BJ (cell line): ENCODE measurements around the gene SFN. TPM values are rescaled to one million over a fixed set of nuclear protein-coding genes. Genes with fewer than 3 reads are reported as not detected.

ENCODE experiments used
- CTCF ChIA-PET: fragments of 350-600 bp; formaldehyde crosslinking; extraction: SDS; loops from one replicate; lab custom pipeline; 2021; ENCODE audit warnings: antibody characterized with exemption, inconsistent platforms; lab: Yijun Ruan, JAX
- POLR2A ChIA-PET: fragments of 300-600 bp; sonication (Branson Sonifier 250); formaldehyde crosslinking; extraction: SDS; loops from one replicate; lab custom pipeline; 2021; ENCODE audit warnings: antibody characterized with exemption; lab: Charles Lee
- DNase-seq: peaks from one replicate; pipeline ENCODE4 v3.0.0-alpha.2; 2011; ENCODE audit warnings: low read depth
- H3K27me3 ChIP-seq: 2 replicates; pipeline ENCODE4 v1.6.0; 2011; ENCODE audit warnings: low read length; ENCODE audit not compliant: control insufficient read depth, insufficient read depth
- H3K36me3 ChIP-seq: 2 replicates; pipeline ENCODE4 v1.5.1; 2011; ENCODE audit warnings: low read length; ENCODE audit not compliant: control insufficient read depth, insufficient read depth
- H3K4me3 ChIP-seq: 2 replicates; pipeline ENCODE4 v1.5.1; 2011; ENCODE audit warnings: low read depth, mild to moderate bottlenecking, control low read depth, low read length
- polyA plus RNA-seq: library from polyadenylated mRNA; depleted of rRNA; stranded (reverse); fragments of >200 nt; gene quantifications from 2 replicates; pipeline ENCODE4 v1.2.3, GENCODE V29; 2011
- TF ChIP-seq, protein P1 (sequence below): IDR thresholded peaks from 2 replicates; pipeline ENCODE4 v1.5.1; 2011; ENCODE audit warnings: low read depth, mild to moderate bottlenecking, control low read depth, inconsistent platforms, low read length, moderate library complexity; ENCODE audit not compliant: insufficient read depth

Gene SFN
- polyA plus RNA-seq, 1 experiment, result 0.20 TPM

DNA sequence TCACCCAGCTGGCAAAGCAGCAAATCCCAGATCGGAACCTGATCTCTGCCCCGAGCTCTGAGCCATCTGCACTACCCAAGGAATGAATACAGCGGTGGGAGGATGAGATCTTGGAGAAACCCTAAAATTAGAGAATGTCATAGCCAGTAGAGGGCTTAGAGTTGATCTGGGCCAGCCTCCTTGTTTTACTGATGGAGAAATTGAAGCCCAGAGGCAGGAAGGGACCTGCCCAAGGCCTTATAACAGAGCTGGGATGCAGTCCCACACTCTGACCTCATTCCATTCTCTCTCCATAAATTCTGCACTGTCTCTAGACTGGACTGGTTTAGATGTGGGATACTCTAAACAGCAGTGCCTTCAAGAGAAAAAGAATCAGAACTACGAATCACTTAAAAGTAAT lies 4.8 kb upstream of the SFN start:
- TF ChIP-seq, protein P1, sequence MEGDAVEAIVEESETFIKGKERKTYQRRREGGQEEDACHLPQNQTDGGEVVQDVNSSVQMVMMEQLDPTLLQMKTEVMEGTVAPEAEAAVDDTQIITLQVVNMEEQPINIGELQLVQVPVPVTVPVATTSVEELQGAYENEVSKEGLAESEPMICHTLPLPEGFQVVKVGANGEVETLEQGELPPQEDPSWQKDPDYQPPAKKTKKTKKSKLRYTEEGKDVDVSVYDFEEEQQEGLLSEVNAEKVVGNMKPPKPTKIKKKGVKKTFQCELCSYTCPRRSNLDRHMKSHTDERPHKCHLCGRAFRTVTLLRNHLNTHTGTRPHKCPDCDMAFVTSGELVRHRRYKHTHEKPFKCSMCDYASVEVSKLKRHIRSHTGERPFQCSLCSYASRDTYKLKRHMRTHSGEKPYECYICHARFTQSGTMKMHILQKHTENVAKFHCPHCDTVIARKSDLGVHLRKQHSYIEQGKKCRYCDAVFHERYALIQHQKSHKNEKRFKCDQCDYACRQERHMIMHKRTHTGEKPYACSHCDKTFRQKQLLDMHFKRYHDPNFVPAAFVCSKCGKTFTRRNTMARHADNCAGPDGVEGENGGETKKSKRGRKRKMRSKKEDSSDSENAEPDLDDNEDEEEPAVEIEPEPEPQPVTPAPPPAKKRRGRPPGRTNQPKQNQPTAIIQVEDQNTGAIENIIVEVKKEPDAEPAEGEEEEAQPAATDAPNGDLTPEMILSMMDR, result no peak
- CTCF ChIA-PET, result interaction anchor here (0.7 to 4.2 kb wide), 6 partner anchors 9 to 358 kb away, joined by 3 to 14 read pairs (median 8); no protein-coding TSS in a partner anchor
- POLR2A ChIA-PET, result no interaction called here
- DNase-seq, result no peak
- no peak overlapping the region for H3K4me3 ChIP-seq
- H3K36me3 ChIP-seq, result peaks cover 12% of the 10 kb centered on the region
- H3K27me3 ChIP-seq, result no peaks in the 10 kb centered on the region

DNA sequence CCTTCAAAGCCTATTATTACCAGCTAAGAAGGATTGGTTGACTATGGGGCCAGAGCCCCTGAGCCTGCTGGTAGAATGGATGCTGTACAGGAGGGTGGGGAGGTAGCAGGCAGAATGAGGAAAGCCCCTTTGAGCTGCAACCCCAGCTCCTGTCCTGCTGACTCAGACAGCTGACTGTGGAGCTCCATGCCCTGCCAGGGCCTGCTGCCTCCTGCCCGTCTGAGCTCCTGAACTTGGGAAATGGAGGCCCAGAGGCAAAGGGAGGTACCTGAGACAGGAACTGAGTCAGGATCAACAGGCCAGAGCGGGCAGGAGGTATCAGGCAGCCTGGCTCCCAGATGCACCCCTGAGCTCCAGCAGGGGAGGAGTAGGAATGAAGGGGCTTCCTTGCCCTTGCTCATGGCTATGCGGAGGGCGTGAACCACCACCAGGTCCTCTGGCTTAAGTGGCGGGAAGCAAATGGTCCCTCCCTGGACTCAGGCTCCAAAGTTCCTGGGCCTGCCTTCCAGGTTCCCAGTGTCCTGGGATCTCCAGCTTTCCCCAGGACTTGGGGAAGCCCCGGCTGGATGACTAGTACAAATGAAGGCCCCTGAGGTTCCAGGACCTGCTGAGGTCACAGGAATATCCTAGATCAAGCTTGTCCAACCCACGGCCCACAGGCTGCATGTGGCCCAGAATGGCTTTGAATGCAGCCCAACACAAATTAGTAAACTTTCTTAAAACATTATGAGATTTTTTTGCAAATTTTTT lies 3.9 kb upstream of the SFN start:
- ChIA-PET POLR2A (no interaction called here), CTCF (interaction anchor here (0.8 to 4.2 kb wide), 8 partner anchors 10 to 359 kb away, joined by 3 to 14 read pairs (median 6); partner anchors contain the start of gene ZDHHC18)
- Histone ChIP-seq H3K27me3 (no peaks in the 10 kb centered on the region), H3K36me3 (peaks cover 8% of the 10 kb centered on the region), H3K4me3 (no peak overlapping the region)
- DNase-seq, result no peak
- TF ChIP-seq, protein P1, result no peak

DNA sequence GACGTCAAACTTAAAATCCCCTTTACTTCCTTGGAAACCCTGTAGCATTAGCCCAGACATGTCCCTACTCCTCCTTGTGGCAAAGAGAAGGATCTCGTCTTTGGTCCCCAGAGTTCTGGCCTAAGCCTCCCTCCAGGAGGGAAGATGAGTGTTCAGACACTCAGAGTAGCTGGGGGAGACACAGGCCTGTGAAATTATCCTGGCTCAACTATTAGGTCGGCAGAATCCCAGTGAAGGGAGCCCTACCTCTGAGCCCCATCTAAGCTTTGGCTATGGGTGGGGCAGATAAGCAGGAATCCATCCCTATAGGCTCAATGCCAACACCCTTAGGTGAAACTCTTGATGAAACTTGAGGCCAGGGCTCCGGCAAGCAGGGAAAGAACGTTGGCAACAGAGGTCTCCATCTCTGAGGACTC lies 1.7 kb upstream of the SFN start:
- POLR2A ChIA-PET, result no interaction called here
- no peak for DNase-seq
- TF ChIP-seq, protein P1, result peak; percentile 50
- Histone ChIP-seq H3K4me3 (no peak overlapping the region), H3K27me3 (no peaks in the 10 kb centered on the region), H3K36me3 (peaks cover 1% of the 10 kb centered on the region)
- CTCF ChIA-PET, result interaction anchor here (0.6 to 4.2 kb wide), 6 partner anchors 9 to 260 kb away, joined by 3 to 12 read pairs (median 4); no protein-coding TSS in a partner anchor

DNA sequence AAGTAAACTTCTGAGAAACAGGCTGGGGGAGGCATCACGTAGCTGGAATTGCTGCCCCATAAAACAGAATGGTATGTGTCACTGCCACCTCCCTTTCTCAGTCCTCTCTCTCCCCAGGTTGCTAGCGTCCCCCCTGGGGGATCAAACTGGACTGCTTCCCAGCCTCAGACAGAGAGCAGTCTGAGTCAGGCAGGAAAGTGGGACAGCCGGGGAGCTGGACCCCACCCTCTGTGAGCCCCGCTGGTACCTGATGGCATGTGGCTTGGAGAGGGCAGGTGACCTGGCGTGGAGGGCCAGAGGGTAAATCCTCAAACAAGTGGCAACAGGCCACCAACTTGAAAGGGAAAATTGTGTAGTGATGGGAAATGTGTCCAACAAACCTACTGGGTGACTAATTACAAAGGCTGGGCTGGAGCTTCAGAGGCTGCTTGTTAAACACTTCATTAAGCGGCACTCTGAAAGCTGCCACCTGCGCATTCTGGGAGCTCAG lies 1.0 kb upstream of the SFN start:
- CTCF ChIA-PET, result interaction anchor here (0.6 to 4.2 kb wide), 6 partner anchors 10 to 260 kb away, joined by 3 to 12 read pairs (median 4); no protein-coding TSS in a partner anchor
- POLR2A ChIA-PET, result no interaction called here
- Histone ChIP-seq H3K27me3 (no peaks in the 10 kb centered on the region), H3K4me3 (no peak overlapping the region), H3K36me3 (no peaks in the 10 kb centered on the region)
- TF ChIP-seq, protein P1, result no peak
- no peak for DNase-seq

DNA sequence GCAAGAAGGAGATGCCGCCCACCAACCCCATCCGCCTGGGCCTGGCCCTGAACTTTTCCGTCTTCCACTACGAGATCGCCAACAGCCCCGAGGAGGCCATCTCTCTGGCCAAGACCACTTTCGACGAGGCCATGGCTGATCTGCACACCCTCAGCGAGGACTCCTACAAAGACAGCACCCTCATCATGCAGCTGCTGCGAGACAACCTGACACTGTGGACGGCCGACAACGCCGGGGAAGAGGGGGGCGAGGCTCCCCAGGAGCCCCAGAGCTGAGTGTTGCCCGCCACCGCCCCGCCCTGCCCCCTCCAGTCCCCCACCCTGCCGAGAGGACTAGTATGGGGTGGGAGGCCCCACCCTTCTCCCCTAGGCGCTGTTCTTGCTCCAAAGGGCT lies 732 bp downstream of the SFN start:
- ChIA-PET POLR2A (no interaction called here), CTCF (no interaction called here)
- TF ChIP-seq, protein P1, result no peak
- no peaks in the 10 kb centered on the region for H3K36me3 ChIP-seq
- no peaks in the 10 kb centered on the region for H3K27me3 ChIP-seq
- H3K4me3 ChIP-seq, result peak overlapping the region; percentile 47; the same call in 1 of the 2 replicates
- DNase-seq, result no peak
